Karpas-422 (cell line): ENCODE results near the gene EFNA5. TPM values are rescaled to one million over a fixed set of nuclear protein-coding genes. Genes with fewer than 3 reads are reported as not detected.
"Not testable (repeated sequence)": the region's sequence is repeated elsewhere in the genome, so short reads cannot be mapped to it uniquely, and the experiment has no call there.

ENCODE experiments used
- DNase-seq: peaks from one replicate; pipeline ENCODE4 v3.0.0-alpha.2; 2015
- H2AFZ ChIP-seq: fragments of 200-600 bp; sonication (generic); 2 replicates; pipeline ENCODE4 v1.6.1; 2014; ENCODE audit warnings: antibody characterized with exemption, low read length, mixed read lengths
- H3K27ac ChIP-seq: fragments of 200-600 bp; sonication (generic); 2 replicates; pipeline ENCODE4 v1.5.1; 2014; ENCODE audit warnings: mild to moderate bottlenecking, low read length, moderate library complexity
- H3K27me3 ChIP-seq: fragments of 200-600 bp; sonication (generic); 2 replicates; pipeline ENCODE4 v1.6.1; 2014; ENCODE audit warnings: low read length, mixed read lengths
- H3K36me3 ChIP-seq: fragments of 200-600 bp; sonication (generic); 2 replicates; pipeline ENCODE4 v1.6.1; 2014; ENCODE audit warnings: low read length, mixed read lengths; ENCODE audit not compliant: insufficient read depth
- H3K4me1 ChIP-seq: fragments of 200-600 bp; sonication (generic); 2 replicates; pipeline ENCODE4 v1.6.1; 2014; ENCODE audit warnings: mild to moderate bottlenecking, low read length, mixed read lengths
- H3K4me2 ChIP-seq: fragments of 200-600 bp; sonication (generic); 2 replicates; pipeline ENCODE4 v1.6.1; 2014; ENCODE audit warnings: low read length, low read depth, mild to moderate bottlenecking; ENCODE audit not compliant: poor library complexity, severe bottlenecking
- H3K4me3 ChIP-seq: fragments of 200-600 bp; sonication (generic); 2 replicates; pipeline ENCODE4 v1.5.1; 2014; ENCODE audit warnings: mild to moderate bottlenecking, antibody characterized with exemption, low read length, mixed read lengths
- H3K79me2 ChIP-seq: fragments of 200-600 bp; sonication (generic); 2 replicates; pipeline ENCODE4 v1.6.1; 2014; ENCODE audit warnings: mild to moderate bottlenecking, low read length, mixed read lengths
- H3K9ac ChIP-seq: fragments of 200-600 bp; sonication (generic); 2 replicates; pipeline ENCODE4 v1.6.0; 2014; ENCODE audit warnings: low read length
- H3K9me2 ChIP-seq: fragments of 200-600 bp; sonication (generic), shearing (Covaris generic); replicated peaks from 2 replicates; pipeline ENCODE4 v1.6.0; 2014; ENCODE audit warnings: mild to moderate bottlenecking, low read length, moderate library complexity; ENCODE audit not compliant: insufficient read depth
- H3K9me3 ChIP-seq: fragments of 300-700, 200-600 bp; sonication (generic); 2 replicates; pipeline ENCODE4 v1.6.1; 2014; ENCODE audit warnings: low read length, mixed read lengths
- H4K20me1 ChIP-seq: fragments of 200-600 bp; sonication (generic); 2 replicates; pipeline ENCODE4 v1.6.1; 2014; ENCODE audit warnings: mild to moderate bottlenecking, antibody characterized with exemption, low read length, low read depth; ENCODE audit not compliant: insufficient read depth
- total RNA-seq: library from RNA; depleted of rRNA; stranded (reverse); fragments of >200 nt; shearing (Covaris generic); gene quantifications from 2 replicates; pipeline ENCODE4 v1.2.3, GENCODE V29; 2014; ENCODE audit warnings: low replicate concordance

EFNA5 gene
- total RNA-seq, 1 experiment from 2014 or later: not detected

GRCh38 chr5:107457138-107457537, 213.6 kb downstream of the EFNA5 start:
- no peak overlapping the region for H2AFZ ChIP-seq
- no peaks in the 10 kb centered on the region for H3K36me3 ChIP-seq
- no peaks in the 10 kb centered on the region for H3K9me3 ChIP-seq
- H3K27me3 ChIP-seq: no peaks in the 10 kb centered on the region
- no peaks in the 10 kb centered on the region for H3K4me1 ChIP-seq
- H3K4me2 ChIP-seq: no peak overlapping the region
- H3K4me3 ChIP-seq: no peak overlapping the region
- DNase-seq: no peak
- no peaks in the 10 kb centered on the region for H4K20me1 ChIP-seq
- H3K9me2 ChIP-seq: no peaks in the 10 kb centered on the region
- no peak overlapping the region for H3K27ac ChIP-seq
- H3K9ac ChIP-seq: no peak overlapping the region
- no peaks in the 10 kb centered on the region for H3K79me2 ChIP-seq

GRCh38 chr5:107456281-107456715, 214.4 kb downstream of the EFNA5 start:
- DNase-seq: no peak
- no peak overlapping the region for H3K4me3 ChIP-seq
- H3K27me3 ChIP-seq: no peaks in the 10 kb centered on the region
- no peak overlapping the region for H3K27ac ChIP-seq
- no peaks in the 10 kb centered on the region for H3K9me3 ChIP-seq
- H3K4me2 ChIP-seq: no peak overlapping the region
- no peaks in the 10 kb centered on the region for H3K4me1 ChIP-seq
- no peaks in the 10 kb centered on the region for H3K79me2 ChIP-seq
- no peaks in the 10 kb centered on the region for H3K36me3 ChIP-seq
- no peaks in the 10 kb centered on the region for H4K20me1 ChIP-seq
- H3K9me2 ChIP-seq: no peaks in the 10 kb centered on the region
- H2AFZ ChIP-seq: no peak overlapping the region
- no peak overlapping the region for H3K9ac ChIP-seq

- H3K4me1 ChIP-seq: no peaks in the 10 kb centered on the region
- no peaks in the 10 kb centered on the region for H3K9me2 ChIP-seq
- no peaks in the 10 kb centered on the region for H4K20me1 ChIP-seq
- no peak overlapping the region for H2AFZ ChIP-seq
- H3K27me3 ChIP-seq: no peaks in the 10 kb centered on the region
- no peak overlapping the region for H3K27ac ChIP-seq
- H3K36me3 ChIP-seq: no peaks in the 10 kb centered on the region
- no peaks in the 10 kb centered on the region for H3K79me2 ChIP-seq
- H3K4me3 ChIP-seq: no peak overlapping the region
- no peak overlapping the region for H3K9ac ChIP-seq
- DNase-seq: no peak
- H3K9me3 ChIP-seq: no peaks in the 10 kb centered on the region
- H3K4me2 ChIP-seq: no peak overlapping the region
These were observed 215.6 kb downstream of the EFNA5 start for GRCh38 chr5:107455111-107455544.

GRCh38 chr5:107451827-107452226, 218.9 kb downstream of the EFNA5 start:
- not testable (repeated sequence) for H4K20me1 ChIP-seq, H3K9ac ChIP-seq, H3K4me1 ChIP-seq, H3K4me2 ChIP-seq, H3K27ac ChIP-seq, DNase-seq, H3K9me2 ChIP-seq, H3K27me3 ChIP-seq, H2AFZ ChIP-seq, H3K36me3 ChIP-seq, H3K9me3 ChIP-seq, H3K79me2 ChIP-seq, H3K4me3 ChIP-seq

- Histone ChIP-seq H3K27ac (no peak overlapping the region), H4K20me1 (no peaks in the 10 kb centered on the region), H3K27me3 (no peaks in the 10 kb centered on the region), H3K4me3 (no peak overlapping the region), H3K9me3 (no peaks in the 10 kb centered on the region), H3K9me2 (no peaks in the 10 kb centered on the region), H3K4me2 (no peak overlapping the region), H3K4me1 (no peaks in the 10 kb centered on the region), H2AFZ (no peak overlapping the region), H3K79me2 (no peaks in the 10 kb centered on the region), H3K36me3 (no peaks in the 10 kb centered on the region), H3K9ac (no peak overlapping the region)
- DNase-seq: no peak
These were observed 219.7 kb downstream of the EFNA5 start for GRCh38 chr5:107451028-107451427.

GRCh38 chr5:107450531-107450930, 220.2 kb downstream of the EFNA5 start:
- Histone ChIP-seq H4K20me1 (no peaks in the 10 kb centered on the region), H3K9me3 (no peaks in the 10 kb centered on the region), H3K27me3 (no peaks in the 10 kb centered on the region), H3K4me2 (no peak overlapping the region), H2AFZ (no peak overlapping the region), H3K9ac (no peak overlapping the region), H3K9me2 (no peaks in the 10 kb centered on the region), H3K36me3 (no peaks in the 10 kb centered on the region), H3K4me3 (no peak overlapping the region), H3K79me2 (no peaks in the 10 kb centered on the region), H3K27ac (no peak overlapping the region), H3K4me1 (no peaks in the 10 kb centered on the region)
- no peak for DNase-seq

- H3K36me3 ChIP-seq: no peaks in the 10 kb centered on the region
- no peaks in the 10 kb centered on the region for H4K20me1 ChIP-seq
- H3K27ac ChIP-seq: no peak overlapping the region
- no peak overlapping the region for H3K9ac ChIP-seq
- no peaks in the 10 kb centered on the region for H3K9me3 ChIP-seq
- no peaks in the 10 kb centered on the region for H3K9me2 ChIP-seq
- no peak overlapping the region for H2AFZ ChIP-seq
- H3K4me3 ChIP-seq: no peak overlapping the region
- H3K79me2 ChIP-seq: no peaks in the 10 kb centered on the region
- H3K27me3 ChIP-seq: no peaks in the 10 kb centered on the region
- no peak for DNase-seq
- H3K4me2 ChIP-seq: no peak overlapping the region
- H3K4me1 ChIP-seq: no peaks in the 10 kb centered on the region
These were observed 221.4 kb downstream of the EFNA5 start for GRCh38 chr5:107449369-107449768.

GRCh38 chr5:107447587-107447986, 223.2 kb downstream of the EFNA5 start:
- Histone ChIP-seq H3K9ac (no peak overlapping the region), H3K4me3 (no peak overlapping the region), H2AFZ (no peak overlapping the region), H3K27ac (no peak overlapping the region), H3K27me3 (no peaks in the 10 kb centered on the region), H3K9me3 (no peaks in the 10 kb centered on the region), H3K4me2 (no peak overlapping the region), H3K79me2 (no peaks in the 10 kb centered on the region), H4K20me1 (no peaks in the 10 kb centered on the region), H3K4me1 (no peaks in the 10 kb centered on the region), H3K36me3 (no peaks in the 10 kb centered on the region), H3K9me2 (no peaks in the 10 kb centered on the region)
- DNase-seq: no peak

- no peaks in the 10 kb centered on the region for H3K27me3 ChIP-seq
- no peak overlapping the region for H2AFZ ChIP-seq
- H3K9ac ChIP-seq: no peak overlapping the region
These were observed 223.8 kb downstream of the EFNA5 start for GRCh38 chr5:107446972-107447371.

More at GRCh38 chr5:107446972-107447371, 223.8 kb downstream of the EFNA5 start:
- H3K36me3 ChIP-seq: no peaks in the 10 kb centered on the region
- no peak for DNase-seq
- H3K4me2 ChIP-seq: no peak overlapping the region
- H3K4me1 ChIP-seq: no peaks in the 10 kb centered on the region
- no peaks in the 10 kb centered on the region for H4K20me1 ChIP-seq
- H3K9me2 ChIP-seq: no peaks in the 10 kb centered on the region
- H3K4me3 ChIP-seq: no peak overlapping the region
- no peaks in the 10 kb centered on the region for H3K79me2 ChIP-seq
- no peaks in the 10 kb centered on the region for H3K9me3 ChIP-seq
- H3K27ac ChIP-seq: no peak overlapping the region
